H9 (cell line): Measurements from ENCODE around the gene GNL3. TPM values are rescaled to one million over a fixed set of nuclear protein-coding genes. Genes with fewer than 3 reads are reported as not detected.

Experiments used
- DNase-seq: peaks from one replicate; pipeline ENCODE4 v3.0.0-alpha.2; 2017
- H2AFZ ChIP-seq: one replicate; pipeline ENCODE4 v1.6.1; 2013; ENCODE audit warnings: mild to moderate bottlenecking, low read length, control low read depth, moderate library complexity
- H2AK5ac ChIP-seq: 2 replicates; pipeline ENCODE4 v1.6.1; 2013; ENCODE audit warnings: low read length, control low read depth, mixed read lengths; ENCODE audit not compliant: insufficient read length
- H2BK120ac ChIP-seq: one replicate; pipeline ENCODE4 v1.6.1; 2013; ENCODE audit warnings: low read depth, mild to moderate bottlenecking, low read length, control low read depth, inconsistent platforms; ENCODE audit not compliant: poor library complexity, severe bottlenecking
- H2BK12ac ChIP-seq: 2 replicates; pipeline ENCODE4 v1.6.1; 2013; ENCODE audit warnings: low read length, control low read depth, mixed read lengths, low read depth; ENCODE audit not compliant: insufficient read length
- H2BK15ac ChIP-seq: 2 replicates; pipeline ENCODE4 v1.6.1; 2013; ENCODE audit warnings: low read depth, low read length, control low read depth
- H2BK20ac ChIP-seq: one replicate; pipeline ENCODE4 v1.6.1; 2013; ENCODE audit warnings: low read depth, mild to moderate bottlenecking, low read length, control low read depth, inconsistent platforms; ENCODE audit not compliant: poor library complexity, severe bottlenecking
- H2BK5ac ChIP-seq: 2 replicates; pipeline ENCODE4 v1.6.1; 2013; ENCODE audit warnings: low read length, control low read depth, mixed read lengths; ENCODE audit not compliant: insufficient read length
- H3K14ac ChIP-seq: 2 replicates; pipeline ENCODE4 v1.6.1; 2013; ENCODE audit warnings: low read length, control low read depth; ENCODE audit not compliant: insufficient read depth
- H3K18ac ChIP-seq: 2 replicates; pipeline ENCODE4 v1.6.1; 2013; ENCODE audit warnings: low read depth, mild to moderate bottlenecking, mixed read lengths, low read length, control low read depth; ENCODE audit not compliant: insufficient read length
- H3K23ac ChIP-seq: 2 replicates; pipeline ENCODE4 v1.6.1; 2013; ENCODE audit warnings: low read length, control low read depth, mixed read lengths, low read depth; ENCODE audit not compliant: insufficient read length
- H3K23me2 ChIP-seq: 2 replicates; pipeline ENCODE4 v1.6.1; 2013; ENCODE audit warnings: low read depth, mild to moderate bottlenecking, mixed read lengths, low read length, control low read depth; ENCODE audit not compliant: insufficient read length, poor library complexity, severe bottlenecking
- H3K27ac ChIP-seq: 2 replicates; pipeline ENCODE4 v1.5.1; 2013; ENCODE audit warnings: low read length, control low read depth, mixed read lengths, low read depth; ENCODE audit not compliant: insufficient read length
- H3K27me3 ChIP-seq: 2 replicates; pipeline ENCODE4 v1.6.1; 2013; ENCODE audit warnings: low read length, control low read depth, inconsistent platforms; ENCODE audit not compliant: insufficient read depth
- H3K4ac ChIP-seq: 2 replicates; pipeline ENCODE4 v1.6.1; 2013; ENCODE audit warnings: low read depth, mild to moderate bottlenecking, control low read depth, inconsistent platforms, low read length, moderate library complexity
- H3K4me1 ChIP-seq: 2 replicates; pipeline ENCODE4 v1.6.1; 2013; ENCODE audit warnings: low read length, control low read depth, inconsistent platforms; ENCODE audit not compliant: insufficient read depth
- H3K4me2 ChIP-seq: 2 replicates; pipeline ENCODE4 v1.6.1; 2013; ENCODE audit warnings: low read length, control low read depth, mixed read lengths; ENCODE audit not compliant: insufficient read length, insufficient read depth
- H3K56ac ChIP-seq: 2 replicates; pipeline ENCODE4 v1.6.1; 2013; ENCODE audit warnings: low read depth, mild to moderate bottlenecking, mixed read lengths, low read length, control low read depth; ENCODE audit not compliant: insufficient read length
- H3K79me1 ChIP-seq: 2 replicates; pipeline ENCODE4 v1.6.1; 2013; ENCODE audit warnings: low read depth, mild to moderate bottlenecking, moderate library complexity, low read length, control low read depth, inconsistent platforms; ENCODE audit not compliant: insufficient read depth, poor library complexity, severe bottlenecking
- H3K79me2 ChIP-seq: 2 replicates; pipeline ENCODE4 v1.6.1; 2013; ENCODE audit warnings: low read length, control low read depth, inconsistent platforms; ENCODE audit not compliant: insufficient read depth
- H3K9ac ChIP-seq: 2 replicates; pipeline ENCODE4 v1.6.1; 2013; ENCODE audit warnings: low read length, control low read depth, mixed read lengths; ENCODE audit not compliant: insufficient read length; ENCODE audit errors: extremely low read depth
- H3K9me3 ChIP-seq: one replicate; pipeline ENCODE4 v1.6.1; 2013; ENCODE audit warnings: low read depth, low read length, inconsistent platforms; ENCODE audit not compliant: control insufficient read depth
- H3T11ph ChIP-seq: one replicate; pipeline ENCODE4 v1.6.1; 2013; ENCODE audit warnings: mild to moderate bottlenecking, low read length, control low read depth, inconsistent platforms
- H4K20me1 ChIP-seq: one replicate; pipeline ENCODE4 v1.6.1; 2013; ENCODE audit not compliant: control insufficient read depth, insufficient read length, insufficient read depth
- H4K5ac ChIP-seq: 2 replicates; pipeline ENCODE4 v1.6.1; 2013; ENCODE audit warnings: low read depth, mild to moderate bottlenecking, mixed read lengths, low read length, control low read depth; ENCODE audit not compliant: insufficient read length
- H4K8ac ChIP-seq: replicated peaks from 2 replicates; pipeline ENCODE4 v1.6.1; 2013; ENCODE audit warnings: low read length, control low read depth, mixed read lengths, low read depth; ENCODE audit not compliant: insufficient read length
- H4K91ac ChIP-seq: 2 replicates; pipeline ENCODE4 v1.6.1; 2013; ENCODE audit warnings: low read depth, mild to moderate bottlenecking, moderate library complexity, mixed read lengths, low read length, control low read depth; ENCODE audit not compliant: insufficient read length
- H3K27ac Mint-ChIP-seq, 3 experiments: 2 replicates in 2 of 3; 3 replicates in 1 of 3; pipeline ENCODE4 v1.8.0; 2020 to 2021; ENCODE audit warnings: mixed read lengths in 3 of 3, mild to moderate bottlenecking in 1 of 3, moderate library complexity in 1 of 3
- H3K27me3 Mint-ChIP-seq: 2 replicates; pipeline ENCODE4 v1.8.0; 2021; ENCODE audit warnings: low read depth, mild to moderate bottlenecking, moderate library complexity, mixed read lengths
- H3K36me3 Mint-ChIP-seq, 3 experiments: 2 replicates in 2 of 3; 3 replicates in 1 of 3; pipeline ENCODE4 v1.8.0; 2020 to 2021; ENCODE audit warnings: low read depth in 3 of 3, mixed read lengths in 3 of 3; ENCODE audit not compliant: insufficient read depth in 1 of 3
- H3K4me1 Mint-ChIP-seq, 2 experiments: 2 replicates each; pipeline ENCODE4 v1.8.0; 2020; ENCODE audit warnings: mixed read lengths in 2 of 2
- H3K4me3 Mint-ChIP-seq, 2 experiments: 2 replicates in 1 of 2; 3 replicates in 1 of 2; pipeline ENCODE4 v1.8.0; 2020 to 2021; ENCODE audit warnings: mild to moderate bottlenecking in 2 of 2, mixed read lengths in 2 of 2, moderate library complexity in 1 of 2
- H3K9me3 Mint-ChIP-seq, 2 experiments: 2 replicates in 1 of 2; 3 replicates in 1 of 2; pipeline ENCODE4 v1.8.0; 2020; ENCODE audit warnings: mild to moderate bottlenecking in 2 of 2, mixed read lengths in 2 of 2, moderate library complexity in 1 of 2
- total RNA-seq: library from RNA; stranded (reverse); gene quantifications from 2 replicates; pipeline ENCODE4 v1.2.1, GENCODE V29; 2021
- TF ChIP-seq, protein P1 (sequence below): fragments of 200-600 bp; sonication (generic); conservative IDR thresholded peaks from 3 replicates; pipeline ENCODE4 v1.8.0; 2021; ENCODE audit warnings: antibody characterized with exemption, mild to moderate bottlenecking

The GNL3 gene
- total RNA-seq, 1 experiment from 2014 or later, result 250 TPM

- Histone ChIP-seq H3K79me1 (no peaks in the 10 kb centered on the region), H2BK120ac (no peak overlapping the region)
- no peaks in the 10 kb centered on the region for H3K27me3 Mint-ChIP-seq
Measured at GRCh38 chr3:52651592-52651991, 34.2 kb upstream of the GNL3 start.

More at GRCh38 chr3:52651592-52651991, 34.2 kb upstream of the GNL3 start:
- no peak overlapping the region for H2BK15ac ChIP-seq
- no peak overlapping the region for H2BK20ac ChIP-seq
- no peaks in the 10 kb centered on the region for H3K79me2 ChIP-seq
- H3K14ac ChIP-seq, result no peak overlapping the region
- H3K27ac Mint-ChIP-seq, result no peak overlapping the region
- DNase-seq, result no peak
- peaks cover 9 to 77% (median 55%) of the 10 kb centered on the region in 3 experiments; a peak in 6 of 7 replicates for H3K36me3 Mint-ChIP-seq
- H3K56ac ChIP-seq, result no peak overlapping the region
- no peak overlapping the region for H3K4me2 ChIP-seq
- no peak overlapping the region for H2BK12ac ChIP-seq
- no peak overlapping the region for H3K23ac ChIP-seq
- H3K4ac ChIP-seq, result no peak overlapping the region
- no peaks in the 10 kb centered on the region for H3K4me1 ChIP-seq
- no peak overlapping the region for H2BK5ac ChIP-seq
- H3K23me2 ChIP-seq, result no peaks in the 10 kb centered on the region
- H3K27me3 ChIP-seq, result no peaks in the 10 kb centered on the region
- no peak overlapping the region for H4K5ac ChIP-seq
- no peak overlapping the region for H4K8ac ChIP-seq
- H3T11ph ChIP-seq, result no peak overlapping the region
- TF ChIP-seq, protein P1, sequence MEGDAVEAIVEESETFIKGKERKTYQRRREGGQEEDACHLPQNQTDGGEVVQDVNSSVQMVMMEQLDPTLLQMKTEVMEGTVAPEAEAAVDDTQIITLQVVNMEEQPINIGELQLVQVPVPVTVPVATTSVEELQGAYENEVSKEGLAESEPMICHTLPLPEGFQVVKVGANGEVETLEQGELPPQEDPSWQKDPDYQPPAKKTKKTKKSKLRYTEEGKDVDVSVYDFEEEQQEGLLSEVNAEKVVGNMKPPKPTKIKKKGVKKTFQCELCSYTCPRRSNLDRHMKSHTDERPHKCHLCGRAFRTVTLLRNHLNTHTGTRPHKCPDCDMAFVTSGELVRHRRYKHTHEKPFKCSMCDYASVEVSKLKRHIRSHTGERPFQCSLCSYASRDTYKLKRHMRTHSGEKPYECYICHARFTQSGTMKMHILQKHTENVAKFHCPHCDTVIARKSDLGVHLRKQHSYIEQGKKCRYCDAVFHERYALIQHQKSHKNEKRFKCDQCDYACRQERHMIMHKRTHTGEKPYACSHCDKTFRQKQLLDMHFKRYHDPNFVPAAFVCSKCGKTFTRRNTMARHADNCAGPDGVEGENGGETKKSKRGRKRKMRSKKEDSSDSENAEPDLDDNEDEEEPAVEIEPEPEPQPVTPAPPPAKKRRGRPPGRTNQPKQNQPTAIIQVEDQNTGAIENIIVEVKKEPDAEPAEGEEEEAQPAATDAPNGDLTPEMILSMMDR, result no peak
- H3K9me3 ChIP-seq, result no peaks in the 10 kb centered on the region
- H4K91ac ChIP-seq, result no peak overlapping the region
- no peaks in the 10 kb centered on the region for H3K9me3 Mint-ChIP-seq
- H3K27ac ChIP-seq, result no peak overlapping the region
- no peak overlapping the region for H3K18ac ChIP-seq
- H2AFZ ChIP-seq, result no peak overlapping the region
- no peak overlapping the region for H3K9ac ChIP-seq
- no peak overlapping the region for H3K4me3 Mint-ChIP-seq
- no peaks in the 10 kb centered on the region for H4K20me1 ChIP-seq
- H3K4me1 Mint-ChIP-seq, result peaks cover 6% of the 10 kb centered on the region in 2 experiments
- no peak overlapping the region for H2AK5ac ChIP-seq
